PC-3 (cell line): ENCODE measurements around the gene RASSF4.

Experiments used
- CTCF ChIP-seq: fragments of 300-600 bp; sonication (generic); conservative IDR thresholded peaks from 2 replicates; pipeline ENCODE4 v1.5.1; 2017; ENCODE audit warnings: antibody characterized with exemption, low read depth, mild to moderate bottlenecking, low read length
- EZH2 ChIP-seq: fragments of 300-600 bp; sonication (generic); IDR thresholded peaks from one replicate; pipeline ENCODE4 v1.6.1; 2017; ENCODE audit warnings: antibody characterized with exemption, mild to moderate bottlenecking, low read length; ENCODE audit not compliant: unreplicated experiment
- EZH2phosphoT487 ChIP-seq: fragments of 300-600 bp; sonication (generic); IDR thresholded peaks from 2 replicates; pipeline ENCODE4 v1.6.1; 2018; ENCODE audit warnings: mild to moderate bottlenecking, antibody characterized with exemption, low read length, borderline replicate concordance

GRCh38 chr10:44975431-44976331 lies 16.1 kb downstream of the RASSF4 start:
- TF ChIP-seq EZH2 (no peak), CTCF (no peak), EZH2phosphoT487 (no peak)
